HG03575 (cell line): ENCODE results near the gene SHISA6.

Experiments used
- ATAC-seq: cut with Tn5 transposase; IDR thresholded peaks from one replicate; pipeline ENCODE4 v1.9.1; 2021; ENCODE audit not compliant: unreplicated experiment, insufficient number of reproducible peaks, low FRiP score; ENCODE audit errors: extremely low read depth

The SHISA6 gene

GRCh38 chr17:11389583-11389982 lies 148.6 kb downstream of the SHISA6 start:
- ATAC-seq: no peak

- no peak for ATAC-seq
These were observed 150.1 kb downstream of the SHISA6 start for GRCh38 chr17:11391134-11391533.

GRCh38 chr17:11404431-11405276 lies 163.6 kb downstream of the SHISA6 start:
- ATAC-seq: no peak

- ATAC-seq: no peak
These were observed 165.7 kb downstream of the SHISA6 start for GRCh38 chr17:11406716-11407115.

- ATAC-seq: no peak
These were observed 171.6 kb downstream of the SHISA6 start for GRCh38 chr17:11412654-11413053.

- no peak for ATAC-seq
These were observed 177.3 kb downstream of the SHISA6 start for GRCh38 chr17:11418342-11418741.

- ATAC-seq: no peak
These were observed 189.7 kb downstream of the SHISA6 start for GRCh38 chr17:11430751-11431150.

- ATAC-seq: no peak
These were observed 197.7 kb downstream of the SHISA6 start for GRCh38 chr17:11438673-11439072.

- ATAC-seq: no peak
These were observed 200.0 kb downstream of the SHISA6 start for GRCh38 chr17:11441004-11441403.

GRCh38 chr17:11446316-11446715 lies 205.3 kb downstream of the SHISA6 start:
- ATAC-seq: no peak

GRCh38 chr17:11454096-11454495 lies 213.1 kb downstream of the SHISA6 start:
- no peak for ATAC-seq

- ATAC-seq: no peak
These were observed 217.3 kb downstream of the SHISA6 start for GRCh38 chr17:11458279-11458678.

GRCh38 chr17:11459861-11460331 lies 218.9 kb downstream of the SHISA6 start:
- no peak for ATAC-seq

- ATAC-seq: no peak
These were observed 221.1 kb downstream of the SHISA6 start for GRCh38 chr17:11461993-11462548.

GRCh38 chr17:11467639-11468038 lies 226.6 kb downstream of the SHISA6 start:
- ATAC-seq: no peak

GRCh38 chr17:11485336-11486100 lies 244.5 kb downstream of the SHISA6 start:
- no peak for ATAC-seq

- no peak for ATAC-seq
These were observed 245.3 kb downstream of the SHISA6 start for GRCh38 chr17:11486101-11486867.

- ATAC-seq: no peak
These were observed 245.9 kb downstream of the SHISA6 start for GRCh38 chr17:11486868-11487310.

GRCh38 chr17:11487469-11487868 lies 246.5 kb downstream of the SHISA6 start:
- no peak for ATAC-seq
